T-helper 2 cell treated with Interferon-gamma antibody and Interleukin-4, amounts not matched to agents 100 ng/mL and 5 ng/mL, for 36 hours (primary cell): ENCODE measurements around the gene HOXA10. TPM values are rescaled to one million over a fixed set of nuclear protein-coding genes. Genes with fewer than 3 reads are reported as not detected.

Experiments used
- intact Hi-C: fragments of 100-400 bp; cut with micrococcal nuclease; formaldehyde crosslinking; loops from one replicate; pipeline ENCODE4 v1.15.1; 2023
- total RNA-seq: library from RNA; stranded (reverse); gene quantifications from 2 replicates; pipeline ENCODE4 v1.2.3, GENCODE V29; 2022

The HOXA10 gene
- total RNA-seq, 1 donor from 2014 or later = not detected

GRCh38 chr7:27122077-27122910 is 51.8 kb downstream of the HOXA10 start:
- intact Hi-C loops = no loop called here

GRCh38 chr7:27121684-27122076 is 52.4 kb downstream of the HOXA10 start:
- intact Hi-C loops = no loop called here

Other genes starting within 250 kb of the HOXA10 start
- gene HOXA1, start 78.3 kb downstream of the HOXA10 start, total RNA-seq = 0.41 and 0.50 TPM in 2 replicates
- gene HOXA2, start 71.6 kb downstream of the HOXA10 start, total RNA-seq = not detected in 2 replicates
- gene HOXA4, start 43.6 kb downstream of the HOXA10 start, total RNA-seq = 0.16 TPM in 1 of 2 replicates, not detected in the other
- not detected in 2 replicates for gene HOXA5, start 30.6 kb downstream of the HOXA10 start, total RNA-seq
- gene HOXA6, start 26.5 kb downstream of the HOXA10 start, total RNA-seq = not detected in 2 replicates
- gene HOXA3, start 21.7 kb downstream of the HOXA10 start, total RNA-seq = 0.34 TPM in 1 of 2 replicates, not detected in the other
- gene HOXA7, start 17.6 kb downstream of the HOXA10 start, total RNA-seq = not detected in 2 replicates
- gene HOXA9, start 8.8 kb downstream of the HOXA10 start, total RNA-seq = not detected in 2 replicates
- not detected in 2 replicates for gene HOXA11, start 10.9 kb upstream of the HOXA10 start, total RNA-seq
- gene HOXA13, start 25.8 kb upstream of the HOXA10 start, total RNA-seq = not detected in 2 replicates
- not detected in 2 replicates for gene EVX1, start 68.5 kb upstream of the HOXA10 start, total RNA-seq